Cortex of kidney (tissue), 1 donor: Measurements from ENCODE around the gene PCDHGA7.
"Not testable (repeated sequence)": the region's sequence is repeated elsewhere in the genome, so short reads cannot be mapped to it uniquely, and the experiment has no call there.

ENCODE experiments used
- DNase-seq: peaks from one replicate; lab custom pipeline; 2025; lab: John Stamatoyannopoulos, UW

The PCDHGA7 gene

GRCh38 chr5:141430332-141431113 lies 48.0 kb downstream of the PCDHGA7 start, which contains the start of gene PCDHGA12:
PCDHGA12 (plus strand) TSS chr5:141430507; CDS start chr5:141430760, 253 bp downstream.
- no peak for DNase-seq

DNA sequence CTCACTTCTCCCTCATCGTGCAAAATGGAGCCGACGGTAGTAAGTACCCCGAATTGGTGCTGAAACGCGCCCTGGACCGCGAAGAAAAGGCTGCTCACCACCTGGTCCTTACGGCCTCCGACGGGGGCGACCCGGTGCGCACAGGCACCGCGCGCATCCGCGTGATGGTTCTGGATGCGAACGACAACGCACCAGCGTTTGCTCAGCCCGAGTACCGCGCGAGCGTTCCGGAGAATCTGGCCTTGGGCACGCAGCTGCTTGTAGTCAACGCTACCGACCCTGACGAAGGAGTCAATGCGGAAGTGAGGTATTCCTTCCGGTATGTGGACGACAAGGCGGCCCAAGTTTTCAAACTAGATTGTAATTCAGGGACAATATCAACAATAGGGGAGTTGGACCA lies 48.7 kb downstream of the PCDHGA7 start:
- no peak for DNase-seq

GRCh38 chr5:141432308-141432707 lies 49.8 kb downstream of the PCDHGA7 start:
- DNase-seq, result not testable (repeated sequence)

GRCh38 chr5:141432726-141433125 lies 50.2 kb downstream of the PCDHGA7 start:
- DNase-seq, result not testable (repeated sequence)

GRCh38 chr5:141434006-141434405 lies 51.5 kb downstream of the PCDHGA7 start:
- no peak for DNase-seq
